Mesothelial cell of epicardium (in vitro differentiated cells): ENCODE data around the gene ZNF514. TPM values are rescaled to one million over a fixed set of nuclear protein-coding genes. Genes with fewer than 3 reads are reported as not detected.
"Not testable (repeated sequence)": the region's sequence is repeated elsewhere in the genome, so short reads cannot be mapped to it uniquely, and the experiment has no call there.

Experiments used
- DNase-seq, 2 experiments: peaks; one replicate each; pipeline ENCODE4 v3.0.0; 2021; ENCODE audit warnings: low spot score in 2 of 2; ENCODE audit not compliant: unreplicated experiment in 2 of 2
- H3K27ac Mint-ChIP-seq: 2 replicates; pipeline ENCODE4 v1.8.0; 2021; ENCODE audit warnings: mixed read lengths
- H3K27me3 Mint-ChIP-seq: 2 replicates; pipeline ENCODE4 v1.8.0; 2021; ENCODE audit warnings: low read depth, mixed read lengths
- H3K36me3 Mint-ChIP-seq: 2 replicates; pipeline ENCODE4 v1.8.0; 2021; ENCODE audit warnings: mixed read lengths
- H3K4me1 Mint-ChIP-seq: 2 replicates; pipeline ENCODE4 v1.8.0; 2021; ENCODE audit warnings: mixed read lengths
- H3K4me3 Mint-ChIP-seq: 2 replicates; pipeline ENCODE4 v1.8.0; 2021; ENCODE audit warnings: mild to moderate bottlenecking, moderate library complexity, mixed read lengths
- H3K9me3 Mint-ChIP-seq: 2 replicates; pipeline ENCODE4 v1.8.0; 2021; ENCODE audit warnings: mixed read lengths
- CTCF ChIP-seq: fragments of 200-600 bp; sonication (generic); IDR thresholded peaks from one replicate; pipeline ENCODE4 v1.5.0; 2021; ENCODE audit warnings: antibody characterized with exemption; ENCODE audit not compliant: unreplicated experiment
- total RNA-seq: library from RNA; stranded (reverse); gene quantifications from 3 replicates; pipeline ENCODE4 v1.2.1, GENCODE V29; 2021

Gene ZNF514
- total RNA-seq, 1 donor from 2014 or later = 36.4 TPM

GRCh38 chr2:95203911-95204310 is 44.3 kb upstream of the ZNF514 start:
- Mint-ChIP-seq H3K27ac (no peak overlapping the region), H3K4me1 (peaks cover 20% of the 10 kb centered on the region), H3K4me3 (no peak overlapping the region), H3K9me3 (peaks cover 3% of the 10 kb centered on the region), H3K27me3 (peaks cover 13% of the 10 kb centered on the region), H3K36me3 (peaks cover 10% of the 10 kb centered on the region)
- TF ChIP-seq CTCF = no peak
- DNase-seq = no peak

DNA sequence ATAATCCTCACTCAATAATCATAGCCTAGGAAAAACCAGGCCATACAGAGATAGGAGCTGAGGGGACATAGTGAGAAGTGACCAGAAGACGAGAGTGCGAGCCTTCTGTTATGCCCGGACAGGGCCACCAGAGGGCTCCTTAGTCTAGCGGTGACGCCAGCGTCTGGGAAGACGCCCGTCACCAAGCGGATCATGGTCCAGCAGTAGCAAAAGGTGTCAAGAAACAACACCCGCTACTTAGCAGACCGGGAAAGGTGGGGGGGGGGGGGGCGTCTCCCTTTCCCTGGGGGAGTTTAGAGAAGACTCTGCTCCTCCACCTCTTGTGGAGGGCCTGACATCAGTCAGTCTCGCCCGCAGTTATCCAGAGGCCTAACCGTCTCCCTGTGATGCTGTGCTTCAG is 33.3 kb upstream of the ZNF514 start:
- not testable (repeated sequence) for H3K4me3 Mint-ChIP-seq, H3K9me3 Mint-ChIP-seq, H3K36me3 Mint-ChIP-seq, H3K4me1 Mint-ChIP-seq, H3K27ac Mint-ChIP-seq
- H3K27me3 Mint-ChIP-seq = peaks cover 40% of the 10 kb centered on the region
- peak; percentile 47 for TF ChIP-seq CTCF
- DNase-seq = peak; percentile 28 to 75

- Mint-ChIP-seq H3K4me3 (no peak overlapping the region), H3K27ac (no peak overlapping the region), H3K9me3 (peaks cover 9% of the 10 kb centered on the region), H3K36me3 (peaks cover 29% of the 10 kb centered on the region), H3K27me3 (peaks cover 18% of the 10 kb centered on the region), H3K4me1 (no peaks in the 10 kb centered on the region)
- TF ChIP-seq CTCF = no peak
- DNase-seq = no peak
Observed at GRCh38 chr2:95185973-95186372, 26.3 kb upstream of the ZNF514 start.

DNA sequence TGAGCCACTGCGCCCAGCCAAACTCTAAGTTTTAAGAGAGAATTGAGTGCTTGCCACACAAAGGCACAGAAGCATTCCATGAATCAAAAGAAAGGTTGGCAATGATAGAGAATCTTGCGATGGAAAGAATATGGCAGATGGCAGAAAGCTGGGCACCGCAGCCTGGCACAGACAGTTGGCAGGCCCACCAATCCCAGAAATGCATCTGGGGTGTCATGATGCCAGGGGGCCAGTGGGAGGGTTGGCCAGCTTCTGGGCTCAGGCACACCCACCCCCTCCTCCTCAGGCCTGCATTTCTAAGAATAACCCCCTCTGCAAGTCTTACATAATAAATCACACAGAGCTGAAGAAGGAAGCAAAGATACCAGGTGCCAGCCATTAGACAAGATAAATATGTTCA is 25.5 kb upstream of the ZNF514 start:
- Mint-ChIP-seq H3K9me3 (peaks cover 9% of the 10 kb centered on the region), H3K27ac (no peak overlapping the region), H3K27me3 (peaks cover 12% of the 10 kb centered on the region), H3K36me3 (peaks cover 35% of the 10 kb centered on the region), H3K4me3 (no peak overlapping the region), H3K4me1 (no peaks in the 10 kb centered on the region)
- DNase-seq = no peak
- TF ChIP-seq CTCF = no peak

- no peak for TF ChIP-seq CTCF
- no peaks in the 10 kb centered on the region for H3K27me3 Mint-ChIP-seq
- peaks cover 9% of the 10 kb centered on the region for H3K9me3 Mint-ChIP-seq
- no peak overlapping the region for H3K4me3 Mint-ChIP-seq
- no peak overlapping the region for H3K27ac Mint-ChIP-seq
- H3K36me3 Mint-ChIP-seq = peaks cover 51% of the 10 kb centered on the region
- H3K4me1 Mint-ChIP-seq = no peaks in the 10 kb centered on the region
- no peak for DNase-seq
Observed at GRCh38 chr2:95181774-95182173, 22.1 kb upstream of the ZNF514 start.

DNA sequence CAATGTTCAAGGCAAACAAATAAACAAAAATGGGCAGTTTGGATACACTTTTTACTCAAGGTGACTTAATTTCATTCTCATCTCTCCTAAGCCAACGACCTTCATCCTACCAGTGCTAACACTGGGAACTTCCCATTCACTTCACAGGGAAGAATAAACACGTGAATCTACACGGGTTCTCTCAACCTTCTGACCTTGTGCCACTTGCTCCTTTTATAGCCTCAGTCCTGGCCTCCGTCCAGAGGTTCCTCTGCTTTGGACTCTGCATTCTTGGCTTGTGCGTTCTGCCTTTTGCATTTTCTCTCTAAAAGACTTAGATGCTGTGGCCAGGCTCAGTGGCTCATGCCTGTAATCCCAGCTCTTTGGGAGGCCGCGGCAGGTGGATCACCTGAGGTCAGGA is 19.8 kb upstream of the ZNF514 start:
- H3K27ac Mint-ChIP-seq = no peak overlapping the region

More for the DNA sequence above, 19.8 kb upstream of the ZNF514 start:
- H3K4me1 Mint-ChIP-seq = no peaks in the 10 kb centered on the region
- H3K27me3 Mint-ChIP-seq = no peaks in the 10 kb centered on the region
- TF ChIP-seq CTCF = no peak
- peaks cover 51% of the 10 kb centered on the region for H3K36me3 Mint-ChIP-seq
- DNase-seq = no peak
- H3K4me3 Mint-ChIP-seq = no peak overlapping the region
- peaks cover 9% of the 10 kb centered on the region for H3K9me3 Mint-ChIP-seq
